ENCODE data around the gene GP1BB.

DNA sequence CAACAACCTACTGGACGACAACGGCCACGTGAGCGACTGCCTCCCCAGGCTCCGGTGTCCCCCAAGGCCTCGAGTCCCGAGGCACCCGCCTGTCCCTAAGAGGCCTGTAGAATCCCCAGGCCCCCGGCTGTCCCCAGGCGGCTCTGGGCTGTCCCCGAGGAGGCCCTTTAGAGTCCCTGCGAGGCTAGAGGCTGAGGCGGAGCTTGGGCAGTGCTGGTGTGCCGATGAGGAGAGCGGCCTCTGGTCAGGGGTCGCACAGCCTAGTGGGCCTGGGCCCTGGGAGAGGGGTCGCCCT is 40.9 kb downstream of the GP1BB start:
- TF ChIP-seq, protein P1, sequence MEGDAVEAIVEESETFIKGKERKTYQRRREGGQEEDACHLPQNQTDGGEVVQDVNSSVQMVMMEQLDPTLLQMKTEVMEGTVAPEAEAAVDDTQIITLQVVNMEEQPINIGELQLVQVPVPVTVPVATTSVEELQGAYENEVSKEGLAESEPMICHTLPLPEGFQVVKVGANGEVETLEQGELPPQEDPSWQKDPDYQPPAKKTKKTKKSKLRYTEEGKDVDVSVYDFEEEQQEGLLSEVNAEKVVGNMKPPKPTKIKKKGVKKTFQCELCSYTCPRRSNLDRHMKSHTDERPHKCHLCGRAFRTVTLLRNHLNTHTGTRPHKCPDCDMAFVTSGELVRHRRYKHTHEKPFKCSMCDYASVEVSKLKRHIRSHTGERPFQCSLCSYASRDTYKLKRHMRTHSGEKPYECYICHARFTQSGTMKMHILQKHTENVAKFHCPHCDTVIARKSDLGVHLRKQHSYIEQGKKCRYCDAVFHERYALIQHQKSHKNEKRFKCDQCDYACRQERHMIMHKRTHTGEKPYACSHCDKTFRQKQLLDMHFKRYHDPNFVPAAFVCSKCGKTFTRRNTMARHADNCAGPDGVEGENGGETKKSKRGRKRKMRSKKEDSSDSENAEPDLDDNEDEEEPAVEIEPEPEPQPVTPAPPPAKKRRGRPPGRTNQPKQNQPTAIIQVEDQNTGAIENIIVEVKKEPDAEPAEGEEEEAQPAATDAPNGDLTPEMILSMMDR (IDR thresholded peaks at IDR 0.05; ENCODE audit: borderline replicate concordance, extremely low read depth, low read length, poor library complexity, severe bottlenecking) = no peak
- TF ChIP-seq EZH2 (IDR thresholded peaks at IDR 0.05; ENCODE audit: borderline replicate concordance, low read depth, low read length, severe bottlenecking) = no peak

Measured in DND-41 (cell line).